Measurements from ENCODE around the gene F11R. TPM values are rescaled to one million over a fixed set of nuclear protein-coding genes. Genes with fewer than 3 reads are reported as not detected.
A peak's percentile ranks its signal among the peaks of the same experiment; 100 is the strongest.
"Not testable (repeated sequence)": the region's sequence is repeated elsewhere in the genome, so short reads cannot be mapped to it uniquely, and the experiment has no call there.

Gene F11R
- total RNA-seq, 1 donor from 2014 or later = 42.1 TPM

GRCh38 chr1:160963521-160963920 is 57.4 kb downstream of the F11R start:
- no peak for DNase-seq

GRCh38 chr1:160961419-160961818 is 59.5 kb downstream of the F11R start:
- DNase-seq = no peak

- no peak for DNase-seq
These were observed 64.0 kb downstream of the F11R start for GRCh38 chr1:160956966-160957365.

- no peak for DNase-seq
These were observed 66.5 kb downstream of the F11R start, which contains the start of gene ITLN2 for GRCh38 chr1:160954158-160955104. Gene ITLN2, minus strand, starts transcription at chr1:160954809. Its CDS starts 68 bp downstream, at chr1:160954741.

GRCh38 chr1:160953030-160953429 is 67.9 kb downstream of the F11R start:
- DNase-seq = no peak

- DNase-seq = no peak
These were observed 68.8 kb downstream of the F11R start for GRCh38 chr1:160952129-160952510.

GRCh38 chr1:160951443-160952128 is 69.4 kb downstream of the F11R start:
- peak; percentile 2 for DNase-seq

- no peak for DNase-seq
These were observed 70.3 kb downstream of the F11R start for GRCh38 chr1:160950657-160951056.

- DNase-seq = no peak
These were observed 71.1 kb downstream of the F11R start for GRCh38 chr1:160949881-160950280.

GRCh38 chr1:160949216-160949880 is 71.6 kb downstream of the F11R start:
- not testable (repeated sequence) for DNase-seq

- not testable (repeated sequence) for DNase-seq
These were observed 73.7 kb downstream of the F11R start for GRCh38 chr1:160947174-160947759.

GRCh38 chr1:160945881-160946280 is 75.1 kb downstream of the F11R start:
- DNase-seq = not testable (repeated sequence)

Small RNA genes lying within 50 kb of the gene (small RNA-seq; reads per million reads assigned to genes)
- not detected for gene AL591806.2 (ENCODE audit: low replicate concordance)

Other genes with a start within 250 kb of the F11R start
- 0.89 TPM for gene LY9, start 225.0 kb downstream of the F11R start, total RNA-seq
- gene CD244, start 158.3 kb downstream of the F11R start, total RNA-seq = 0.49 TPM
- 0.49 TPM for gene ITLN1, start 136.0 kb downstream of the F11R start, total RNA-seq
- not detected for gene ITLN2, start 66.3 kb downstream of the F11R start, total RNA-seq
- 29.3 TPM for gene TSTD1, start 17.8 kb upstream of the F11R start, total RNA-seq
- gene USF1, start 24.8 kb upstream of the F11R start, total RNA-seq = 48.7 TPM
- 7.9 TPM for gene ARHGAP30, start 48.7 kb upstream of the F11R start, total RNA-seq
- 49.6 TPM for gene NECTIN4, start 68.4 kb upstream of the F11R start, total RNA-seq
- gene KLHDC9, start 77.2 kb upstream of the F11R start, total RNA-seq = not detected
- gene PFDN2, start 96.9 kb upstream of the F11R start, total RNA-seq = 25.4 TPM
- 19.3 TPM for gene NIT1, start 97.0 kb upstream of the F11R start, total RNA-seq
- 18.7 TPM for gene DEDD, start 111.5 kb upstream of the F11R start, total RNA-seq
- gene UFC1, start 132.8 kb upstream of the F11R start, total RNA-seq = 74.5 TPM
- 8.4 TPM for gene USP21, start 138.3 kb upstream of the F11R start, total RNA-seq
- 16.7 TPM for gene PPOX, start 145.3 kb upstream of the F11R start, total RNA-seq
- gene B4GALT3, start 156.4 kb upstream of the F11R start, total RNA-seq = 15.6 TPM
- gene ADAMTS4, start 177.9 kb upstream of the F11R start, total RNA-seq = 6.8 TPM
- 103 TPM for gene NDUFS2, start 181.2 kb upstream of the F11R start, total RNA-seq
- 12.4 TPM for gene FCER1G, start 194.1 kb upstream of the F11R start, total RNA-seq
- not detected for gene APOA2, start 202.5 kb upstream of the F11R start, total RNA-seq
- 5.6 TPM for gene TOMM40L, start 204.9 kb upstream of the F11R start, total RNA-seq
- gene NR1I3, start 217.1 kb upstream of the F11R start, total RNA-seq = not detected
- gene PCP4L1, start 237.6 kb upstream of the F11R start, total RNA-seq = 1.8 TPM